SK-N-SH (cell line): ENCODE data around the gene SDE2. TPM values are rescaled to one million over a fixed set of nuclear protein-coding genes. Genes with fewer than 3 reads are reported as not detected.

ENCODE experiments used
- CTCF ChIA-PET: fragments of 300-600, 350-600 bp; formaldehyde crosslinking; extraction: SDS; loops from one replicate; lab custom pipeline; 2021; lab: Yijun Ruan, JAX
- POLR2A ChIA-PET: fragments of 350-600 bp; sonication (Branson Sonifier 250); formaldehyde crosslinking; extraction: SDS; loops from one replicate; lab custom pipeline; 2020; ENCODE audit warnings: antibody characterized with exemption, inconsistent platforms; lab: Yijun Ruan, JAX
- DNase-seq: peaks from one replicate; pipeline ENCODE4 v3.0.0; 2012
- H2AFZ ChIP-seq: fragments of 200-600 bp; sonication (generic); 2 replicates; pipeline ENCODE4 v1.8.1; 2016; ENCODE audit warnings: antibody characterized with exemption, mild to moderate bottlenecking, low read depth
- H3F3A ChIP-seq: fragments of 200-600 bp; sonication (generic); replicated peaks from 2 replicates; pipeline ENCODE3; 2016; ENCODE audit warnings: antibody characterized with exemption, mild to moderate bottlenecking; ENCODE audit not compliant: insufficient read depth
- H3K27ac ChIP-seq, 2 experiments: fragments of 200-500 bp in 1 of 2; fragments of 200-600 bp in 1 of 2; sonication (Bioruptor generic) in 1 of 2; sonication (generic), shearing (Covaris generic) in 1 of 2; 2 replicates each; pipeline versions ENCODE4 v1.5.1 to v1.6.1; 2014 to 2016; ENCODE audit warnings: low read depth in 2 of 2, inconsistent platforms in 1 of 2, low read length in 1 of 2, mild to moderate bottlenecking in 1 of 2, mixed read lengths in 1 of 2
- H3K27me3 ChIP-seq: fragments of 200-600 bp; sonication (generic), shearing (Covaris generic); 2 replicates; pipeline ENCODE4 v1.6.1; 2016; ENCODE audit warnings: mixed run types; ENCODE audit not compliant: insufficient read depth
- H3K36me3 ChIP-seq, 2 experiments: fragments of 200-500 bp in 1 of 2; fragments of 200-600 bp in 1 of 2; sonication (Bioruptor generic) in 1 of 2; sonication (generic) in 1 of 2; replicated peaks in 1 of 2; 2 replicates each; pipeline versions ENCODE3 to v1.5.1; 2014 to 2016; ENCODE audit warnings: low read length in 1 of 2, mild to moderate bottlenecking in 1 of 2; ENCODE audit not compliant: insufficient read depth in 2 of 2, control insufficient read depth in 1 of 2
- H3K4me1 ChIP-seq, 2 experiments: fragments of 200-500 bp in 1 of 2; fragments of 200-600 bp in 1 of 2; sonication (Bioruptor generic) in 1 of 2; sonication (generic), shearing (Covaris generic) in 1 of 2; 2 replicates each; pipeline versions ENCODE4 v1.5.1 to v1.6.1; 2014 to 2016; ENCODE audit warnings: low read depth in 1 of 2, low read length in 1 of 2, mixed run types in 1 of 2; ENCODE audit not compliant: insufficient read depth in 2 of 2, control insufficient read depth in 1 of 2
- H3K4me2 ChIP-seq: fragments of 200-600 bp; sonication (generic), shearing (Covaris generic); 2 replicates; pipeline ENCODE4 v1.6.1; 2017; ENCODE audit warnings: mixed run types
- H3K4me3 ChIP-seq, 2 experiments: fragments of 200-500 bp in 1 of 2; fragments of 200-600 bp in 1 of 2; sonication (Bioruptor generic) in 1 of 2; sonication (generic), shearing (Covaris generic) in 1 of 2; 2 replicates each; pipeline versions ENCODE4 v1.5.1 to v1.8.1; 2014 to 2016; ENCODE audit warnings: low read depth in 2 of 2, inconsistent platforms in 1 of 2, low read length in 1 of 2, mild to moderate bottlenecking in 1 of 2, mixed read lengths in 1 of 2, moderate library complexity in 1 of 2
- H3K79me2 ChIP-seq: fragments of 200-600 bp; sonication (generic); 2 replicates; pipeline ENCODE4 v1.8.1; 2017; ENCODE audit warnings: mild to moderate bottlenecking; ENCODE audit not compliant: insufficient read depth
- H3K9ac ChIP-seq: fragments of 200-600 bp; sonication (generic); 2 replicates; pipeline ENCODE4 v1.6.1; 2017; ENCODE audit warnings: mixed run types
- H3K9me2 ChIP-seq: fragments of 200-600 bp; sonication (generic); 2 replicates; pipeline ENCODE4 v1.6.1; 2017; ENCODE audit warnings: mixed run types
- H3K9me3 ChIP-seq: fragments of 200-600 bp; sonication (generic); 2 replicates; pipeline ENCODE4 v1.6.1; 2017; ENCODE audit warnings: mixed run types, mild to moderate bottlenecking, moderate library complexity
- H4K20me1 ChIP-seq: fragments of 200-600 bp; sonication (generic); 2 replicates; pipeline ENCODE4 v1.6.1; 2017; ENCODE audit warnings: mild to moderate bottlenecking, mixed run types; ENCODE audit not compliant: insufficient read depth
- CHD2 ChIP-seq: fragments of 150-350 bp; IDR thresholded peaks from 2 replicates; pipeline ENCODE4 v1.6.1; 2018; ENCODE audit warnings: low read length; ENCODE audit not compliant: partially characterized antibody
- CTCF ChIP-seq: fragments of 200-600 bp; sonication (generic); IDR thresholded peaks from 2 replicates; pipeline ENCODE4 v1.6.1; 2017; ENCODE audit warnings: antibody characterized with exemption, mild to moderate bottlenecking, moderate library complexity
- ELF1 ChIP-seq: IDR thresholded peaks from 2 replicates; pipeline ENCODE4 v1.4.0; 2012
- FOSL2 ChIP-seq: IDR thresholded peaks from 2 replicates; pipeline ENCODE4 v1.4.0; 2012; ENCODE audit warnings: low read depth, mild to moderate bottlenecking, moderate library complexity, borderline replicate concordance
- FOXJ3 ChIP-seq: sonication (generic); formaldehyde crosslinking; IDR thresholded peaks from 2 replicates; pipeline ENCODE4 v1.5.1; 2020; ENCODE audit warnings: mild to moderate bottlenecking, missing genetic modification reagents
- FOXM1 ChIP-seq: IDR thresholded peaks from 2 replicates; pipeline ENCODE4 v1.4.0; 2012; ENCODE audit warnings: low read depth, mild to moderate bottlenecking
- IRF3 ChIP-seq: fragments of 150-350 bp; IDR thresholded peaks from 2 replicates; pipeline ENCODE4 v1.6.1; 2016; ENCODE audit warnings: mild to moderate bottlenecking, low read depth, low read length
- NRF1 ChIP-seq: IDR thresholded peaks from 2 replicates; pipeline ENCODE4 v1.6.1; 2012; ENCODE audit warnings: low read depth, mild to moderate bottlenecking, low read length
- PBX3 ChIP-seq: IDR thresholded peaks from 2 replicates; pipeline ENCODE4; 2012
- REST ChIP-seq: IDR thresholded peaks from 2 replicates; pipeline ENCODE4 v1.6.1; 2012; ENCODE audit warnings: mild to moderate bottlenecking, low read depth, low read length, moderate library complexity
- RFX5 ChIP-seq: IDR thresholded peaks from 2 replicates; pipeline ENCODE4 v1.6.1; 2012; ENCODE audit warnings: mild to moderate bottlenecking, improper control_type of control experiment, low read length
- USF1 ChIP-seq: IDR thresholded peaks from 2 replicates; pipeline ENCODE4 v1.4.0; 2012; ENCODE audit warnings: low read depth, borderline replicate concordance
- USF2 ChIP-seq: fragments of 150-350 bp; IDR thresholded peaks from 2 replicates; pipeline ENCODE4 v1.6.1; 2017; ENCODE audit warnings: antibody characterized with exemption, low read length, low read depth, borderline replicate concordance
- YY1 ChIP-seq: IDR thresholded peaks from 2 replicates; pipeline ENCODE4 v1.4.0; 2012; ENCODE audit warnings: low read depth, mild to moderate bottlenecking
- WGBS: methylation state at CpG from one replicate; pipeline ENCODE4 v1.1.6; 2017; ENCODE audit warnings: low lambda C conversion rate; 5-methylcytosine and 5-hydroxymethylcytosine counted together
- polyA plus RNA-seq, 3 experiments: library from polyadenylated mRNA; depleted of rRNA; stranded (reverse); fragments of >200 nt; gene quantifications; 2 replicates each; pipeline ENCODE4 v1.2.3, GENCODE V29; 2012

Gene SDE2
- polyA plus RNA-seq, 1 of the 3 experiments (the other 2 are of a cell fraction) = 10.1 TPM

GRCh38 chr1:225995919-225996864, 3.0 kb downstream of the SDE2 start:
- CTCF ChIA-PET = interaction anchor here (0.6 to 3.9 kb wide), 4 partner anchors 10 to 522 kb away, joined by 4 to 27 read pairs (median 7); no protein-coding TSS in a partner anchor
- WGBS = 32% methylated on average over 4 of the region's 4 CpGs
- Histone ChIP-seq H3K4me3 (no peak overlapping the region), H3K9me2 (no peaks in the 10 kb centered on the region), H3K4me1 (peaks cover 22 to 26% of the 10 kb centered on the region in 2 experiments), H2AFZ (no peak overlapping the region), H3K27me3 (no peaks in the 10 kb centered on the region), H3K36me3 (peaks cover 39 to 41% of the 10 kb centered on the region in 2 experiments), H3F3A (peaks cover 3% of the 10 kb centered on the region), H3K4me2 (peak overlapping the region; percentile 79), H3K9ac (no peak overlapping the region), H3K79me2 (peaks cover 61% of the 10 kb centered on the region), H4K20me1 (0 out of 2 replicates have a peak, but pooled peaks cover 3% of the 10 kb centered on the region), H3K27ac (no peak overlapping the region), H3K9me3 (no peaks in the 10 kb centered on the region)
- POLR2A ChIA-PET = no interaction called here
- DNase-seq = no peak
- no peak for TF ChIP-seq REST
- no peak for TF ChIP-seq FOXJ3 (CRISPR knock-in tag)
- TF ChIP-seq CHD2 = no peak
- TF ChIP-seq USF2 = no peak
- no peak for TF ChIP-seq FOSL2
- TF ChIP-seq RFX5 = no peak
- TF ChIP-seq ELF1 = no peak
- no peak for TF ChIP-seq NRF1
- no peak for TF ChIP-seq USF1
- TF ChIP-seq FOXM1 = no peak
- no peak for TF ChIP-seq PBX3
- TF ChIP-seq YY1 = no peak
- no peak for TF ChIP-seq CTCF
- no peak for TF ChIP-seq IRF3
